ENCODE data around the gene CPA5.

DNA sequence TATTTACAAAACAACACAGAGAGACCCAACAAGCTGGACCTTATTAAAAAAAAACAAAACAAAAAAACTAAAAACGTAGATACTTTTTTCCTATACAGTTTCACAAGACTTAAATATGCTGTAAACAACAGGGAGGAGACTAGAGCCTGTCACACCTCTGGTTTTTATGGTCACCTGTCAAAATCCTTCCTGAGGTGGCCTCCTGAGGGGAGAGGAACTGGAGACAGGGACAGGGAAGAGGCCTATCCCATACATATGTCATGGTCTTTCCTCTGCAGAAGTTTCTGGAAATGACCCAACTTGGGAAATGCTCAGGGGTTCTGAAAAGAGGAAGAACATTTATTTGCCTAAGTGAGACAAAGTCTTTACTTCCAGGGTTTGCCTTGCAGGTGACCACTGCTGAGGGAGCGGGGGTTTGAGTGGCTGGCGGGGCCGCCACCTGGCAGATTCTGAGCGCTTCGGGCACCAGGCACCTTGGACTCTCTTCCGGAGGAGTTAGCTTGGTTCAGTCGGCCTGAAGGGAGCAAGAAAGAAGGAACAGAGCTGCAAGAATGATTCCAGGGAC is 54.0 kb downstream of the CPA5 start:
- TF ChIP-seq, protein P1, sequence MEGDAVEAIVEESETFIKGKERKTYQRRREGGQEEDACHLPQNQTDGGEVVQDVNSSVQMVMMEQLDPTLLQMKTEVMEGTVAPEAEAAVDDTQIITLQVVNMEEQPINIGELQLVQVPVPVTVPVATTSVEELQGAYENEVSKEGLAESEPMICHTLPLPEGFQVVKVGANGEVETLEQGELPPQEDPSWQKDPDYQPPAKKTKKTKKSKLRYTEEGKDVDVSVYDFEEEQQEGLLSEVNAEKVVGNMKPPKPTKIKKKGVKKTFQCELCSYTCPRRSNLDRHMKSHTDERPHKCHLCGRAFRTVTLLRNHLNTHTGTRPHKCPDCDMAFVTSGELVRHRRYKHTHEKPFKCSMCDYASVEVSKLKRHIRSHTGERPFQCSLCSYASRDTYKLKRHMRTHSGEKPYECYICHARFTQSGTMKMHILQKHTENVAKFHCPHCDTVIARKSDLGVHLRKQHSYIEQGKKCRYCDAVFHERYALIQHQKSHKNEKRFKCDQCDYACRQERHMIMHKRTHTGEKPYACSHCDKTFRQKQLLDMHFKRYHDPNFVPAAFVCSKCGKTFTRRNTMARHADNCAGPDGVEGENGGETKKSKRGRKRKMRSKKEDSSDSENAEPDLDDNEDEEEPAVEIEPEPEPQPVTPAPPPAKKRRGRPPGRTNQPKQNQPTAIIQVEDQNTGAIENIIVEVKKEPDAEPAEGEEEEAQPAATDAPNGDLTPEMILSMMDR (IDR thresholded peaks at IDR 0.05; ENCODE audit: borderline replicate concordance, extremely low read depth, low read length, poor library complexity, severe bottlenecking): no peak
- TF ChIP-seq EZH2 (IDR thresholded peaks at IDR 0.05; ENCODE audit: borderline replicate concordance, low read depth, low read length, severe bottlenecking): no peak
